Loucy (cell line): ENCODE measurements around the gene PADI3.

Source experiments
- H2AFZ ChIP-seq: fragments of 200-600 bp; sonication (generic); 2 replicates; pipeline ENCODE4 v1.6.0; 2016; ENCODE audit warnings: antibody characterized with exemption, mild to moderate bottlenecking, low read length, moderate library complexity
- H3F3A ChIP-seq: fragments of 200-600 bp; 2 replicates; pipeline ENCODE4 v1.6.0; 2016; ENCODE audit warnings: antibody characterized with exemption, low read depth, mild to moderate bottlenecking
- H3K27me3 ChIP-seq: fragments of 200-600 bp; sonication (generic); 2 replicates; pipeline ENCODE4 v1.6.1; 2014; ENCODE audit warnings: low read length, mild to moderate bottlenecking; ENCODE audit not compliant: insufficient read depth, poor library complexity, severe bottlenecking
- H3K36me3 ChIP-seq: fragments of 200-600 bp; sonication (generic); 2 replicates; pipeline ENCODE4 v1.6.1; 2016; ENCODE audit warnings: low read length; ENCODE audit not compliant: insufficient read depth
- H3K4me1 ChIP-seq: fragments of 200-600 bp; sonication (generic); 2 replicates; pipeline ENCODE4 v1.5.1; 2014; ENCODE audit warnings: low read length, mild to moderate bottlenecking; ENCODE audit not compliant: insufficient read depth, poor library complexity, severe bottlenecking
- H3K4me2 ChIP-seq: fragments of 200-600 bp; sonication (generic); 2 replicates; pipeline ENCODE4 v1.6.0; 2014; ENCODE audit warnings: antibody characterized with exemption, low read length, low read depth, mild to moderate bottlenecking; ENCODE audit not compliant: poor library complexity, severe bottlenecking
- H3K4me3 ChIP-seq: fragments of 200-600 bp; sonication (generic); 2 replicates; pipeline ENCODE4 v1.5.1; 2014; ENCODE audit warnings: low read length, mild to moderate bottlenecking, mixed read lengths; ENCODE audit not compliant: poor library complexity, severe bottlenecking
- H3K79me2 ChIP-seq: fragments of 200-600 bp; sonication (generic); 2 replicates; pipeline ENCODE4 v1.6.1; 2014; ENCODE audit warnings: low read length; ENCODE audit not compliant: insufficient read depth
- H3K9ac ChIP-seq: fragments of 200-600 bp; sonication (generic); 2 replicates; pipeline ENCODE4 v1.6.0; 2014; ENCODE audit warnings: mild to moderate bottlenecking, low read depth, low read length, moderate library complexity; ENCODE audit not compliant: poor library complexity, severe bottlenecking
- H3K9me2 ChIP-seq: fragments of 200-600 bp; sonication (generic); replicated peaks from 2 replicates; pipeline ENCODE4 v1.6.1; 2016; ENCODE audit warnings: low read depth, low read length, mixed read lengths
- H3K9me3 ChIP-seq: fragments of 200-600 bp; sonication (generic); 2 replicates; pipeline ENCODE4 v1.6.1; 2014; ENCODE audit warnings: mild to moderate bottlenecking, antibody characterized with exemption, low read length, low read depth; ENCODE audit not compliant: insufficient read depth
- H4K20me1 ChIP-seq: fragments of 200-600 bp; sonication (generic); 2 replicates; pipeline ENCODE4 v1.6.0; 2014; ENCODE audit warnings: antibody characterized with exemption, low read length, mild to moderate bottlenecking; ENCODE audit not compliant: insufficient read depth, poor library complexity, severe bottlenecking
- EZH2phosphoT487 ChIP-seq: fragments of 200-600 bp; IDR thresholded peaks from 2 replicates; pipeline ENCODE4 v1.6.1; 2018; ENCODE audit warnings: antibody characterized with exemption, mild to moderate bottlenecking, moderate library complexity, borderline replicate concordance
- TF ChIP-seq, protein P1 (sequence below): fragments of 200-600 bp; sonication (generic); conservative IDR thresholded peaks from 2 replicates; pipeline ENCODE4 v1.5.1; 2014; ENCODE audit warnings: mild to moderate bottlenecking, antibody characterized with exemption, low read length

PADI3 gene

GRCh38 chr1:17329610-17330009 lies 80.7 kb downstream of the PADI3 start:
- Histone ChIP-seq H3K4me3 (no peak overlapping the region), H3K27me3 (no peaks in the 10 kb centered on the region), H3K36me3 (no peaks in the 10 kb centered on the region)

GRCh38 chr1:17330856-17331255 lies 82.0 kb downstream of the PADI3 start:
- no peaks in the 10 kb centered on the region for H3K9me3 ChIP-seq
- H3K27me3 ChIP-seq, result no peaks in the 10 kb centered on the region
- H3K36me3 ChIP-seq, result no peaks in the 10 kb centered on the region
- H3F3A ChIP-seq, result no peaks in the 10 kb centered on the region
- H3K4me2 ChIP-seq, result no peak overlapping the region
- H3K9ac ChIP-seq, result no peak overlapping the region
- no peak overlapping the region for H3K4me3 ChIP-seq
- no peak overlapping the region for H2AFZ ChIP-seq
- no peak for TF ChIP-seq EZH2phosphoT487
- TF ChIP-seq, protein P1, sequence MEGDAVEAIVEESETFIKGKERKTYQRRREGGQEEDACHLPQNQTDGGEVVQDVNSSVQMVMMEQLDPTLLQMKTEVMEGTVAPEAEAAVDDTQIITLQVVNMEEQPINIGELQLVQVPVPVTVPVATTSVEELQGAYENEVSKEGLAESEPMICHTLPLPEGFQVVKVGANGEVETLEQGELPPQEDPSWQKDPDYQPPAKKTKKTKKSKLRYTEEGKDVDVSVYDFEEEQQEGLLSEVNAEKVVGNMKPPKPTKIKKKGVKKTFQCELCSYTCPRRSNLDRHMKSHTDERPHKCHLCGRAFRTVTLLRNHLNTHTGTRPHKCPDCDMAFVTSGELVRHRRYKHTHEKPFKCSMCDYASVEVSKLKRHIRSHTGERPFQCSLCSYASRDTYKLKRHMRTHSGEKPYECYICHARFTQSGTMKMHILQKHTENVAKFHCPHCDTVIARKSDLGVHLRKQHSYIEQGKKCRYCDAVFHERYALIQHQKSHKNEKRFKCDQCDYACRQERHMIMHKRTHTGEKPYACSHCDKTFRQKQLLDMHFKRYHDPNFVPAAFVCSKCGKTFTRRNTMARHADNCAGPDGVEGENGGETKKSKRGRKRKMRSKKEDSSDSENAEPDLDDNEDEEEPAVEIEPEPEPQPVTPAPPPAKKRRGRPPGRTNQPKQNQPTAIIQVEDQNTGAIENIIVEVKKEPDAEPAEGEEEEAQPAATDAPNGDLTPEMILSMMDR, result no peak
- H3K79me2 ChIP-seq, result no peaks in the 10 kb centered on the region
- no peaks in the 10 kb centered on the region for H4K20me1 ChIP-seq
- no peaks in the 10 kb centered on the region for H3K9me2 ChIP-seq
- no peaks in the 10 kb centered on the region for H3K4me1 ChIP-seq

More at GRCh38 chr1:17329610-17330009, 80.7 kb downstream of the PADI3 start:
- TF ChIP-seq EZH2phosphoT487, result no peak
- TF ChIP-seq, protein P1, result no peak
- Histone ChIP-seq H3K9me3 (no peaks in the 10 kb centered on the region), H3K9ac (no peak overlapping the region), H3F3A (no peaks in the 10 kb centered on the region), H4K20me1 (no peaks in the 10 kb centered on the region), H3K4me2 (no peak overlapping the region), H3K4me1 (no peaks in the 10 kb centered on the region), H2AFZ (no peak overlapping the region), H3K9me2 (no peaks in the 10 kb centered on the region), H3K79me2 (no peaks in the 10 kb centered on the region)

DNA sequence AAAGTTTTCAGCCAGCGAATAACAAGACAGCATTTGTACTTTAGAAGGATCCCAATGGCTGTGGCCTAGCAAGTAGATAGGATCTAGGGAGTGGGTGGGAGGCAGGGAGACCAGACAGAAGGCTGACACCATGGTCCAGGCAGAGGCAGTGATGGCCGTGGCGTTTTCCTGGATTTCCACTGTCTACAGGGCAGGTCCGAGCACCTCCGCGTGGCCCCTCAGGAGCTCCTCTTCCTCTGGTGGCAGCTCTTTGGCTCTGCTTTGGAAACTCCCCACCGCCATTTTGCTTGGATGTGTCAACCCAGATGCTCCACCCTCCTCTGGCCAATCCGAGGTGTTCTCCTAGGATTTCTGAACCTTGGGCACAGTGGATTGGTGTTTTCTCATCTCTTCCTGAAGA lies 84.2 kb downstream of the PADI3 start:
- Histone ChIP-seq H3K4me2 (no peak overlapping the region), H3K4me1 (no peaks in the 10 kb centered on the region), H3K79me2 (no peaks in the 10 kb centered on the region), H3F3A (no peaks in the 10 kb centered on the region), H3K9me2 (no peaks in the 10 kb centered on the region), H3K9me3 (no peaks in the 10 kb centered on the region), H3K4me3 (no peak overlapping the region), H2AFZ (no peak overlapping the region), H4K20me1 (no peaks in the 10 kb centered on the region), H3K36me3 (no peaks in the 10 kb centered on the region), H3K27me3 (no peaks in the 10 kb centered on the region), H3K9ac (no peak overlapping the region)
- TF ChIP-seq, protein P1, result no peak
- TF ChIP-seq EZH2phosphoT487, result no peak
